ENCODE results near the gene EMC10. TPM values are rescaled to one million over a fixed set of nuclear protein-coding genes. Genes with fewer than 3 reads are reported as not detected.

EMC10 gene
- total and polyA plus RNA-seq, 2 of the 4 experiments (the other 2 are of a cell fraction) = 11.3 to 90.9 TPM

GRCh38 chr19:50490411-50490811 lies 14.1 kb downstream of the EMC10 start:
- Histone ChIP-seq H2AFZ (replicated peaks; ENCODE audit: low read length, poor library complexity) (no peak overlapping the region), H3K4me3 (ENCODE audit: insufficient read depth, low read depth, low read length) (no peak overlapping the region), H3K9ac (ENCODE audit: low read depth, low read length) (no peak overlapping the region), H2BK15ac (ENCODE audit: low read depth, low read length) (no peak overlapping the region), H3K4me1 (ENCODE audit: control insufficient read depth, insufficient read depth, low read length) (no peaks in the 10 kb centered on the region), H3K27ac (ENCODE audit: insufficient read depth, low read length) (no peak overlapping the region), H2BK120ac (ENCODE audit: low read depth, low read length) (no peak overlapping the region), H3K27me3 (ENCODE audit: control insufficient read depth, insufficient read depth, low read length) (peaks cover 45% of the 10 kb centered on the region), H3K36me3 (ENCODE audit: control insufficient read depth, insufficient read depth, low read length) (peaks cover 2% of the 10 kb centered on the region; the same call in 1 of the 2 replicates), H3K79me1 (ENCODE audit: low read depth in 1 of 2, low read length in 2 of 2) (no peaks in the 10 kb centered on the region), H3K9me3 (ENCODE audit: control insufficient read depth, insufficient read depth, low read length) (peaks cover 6% of the 10 kb centered on the region; the same call in 1 of the 2 replicates), H4K8ac (ENCODE audit: low read depth in 2 of 2, low read length in 2 of 2) (no peak overlapping the region), H3K14ac (replicated peaks; ENCODE audit: low read depth, low read length) (no peak overlapping the region), H4K20me1 (ENCODE audit: insufficient read depth, low read length) (no peaks in the 10 kb centered on the region), H4K91ac (ENCODE audit: insufficient read depth, low read depth, low read length) (no peak overlapping the region), H2BK20ac (ENCODE audit: low read depth, low read length) (no peak overlapping the region), H3K23ac (ENCODE audit: low read depth, low read length) (no peak overlapping the region), H3K9me1 (ENCODE audit: insufficient read depth, low read length) (no peaks in the 10 kb centered on the region), H2AK5ac (ENCODE audit: low read depth, low read length) (no peak overlapping the region), H3K4me2 (ENCODE audit: low read depth, low read length) (no peak overlapping the region), H4K5ac (ENCODE audit: low read depth, low read length) (no peak overlapping the region), H2AK9ac (replicated peaks; ENCODE audit: low read depth, low read length, poor library complexity) (no peak overlapping the region), H3K4ac (ENCODE audit: low read depth, low read length) (no peak overlapping the region), H3K18ac (ENCODE audit: low read depth, low read length) (no peak overlapping the region), H3K56ac (ENCODE audit: extremely low read depth, insufficient read depth, low read length) (no peak overlapping the region), H2BK5ac (ENCODE audit: low read depth, low read length, poor library complexity, severe bottlenecking) (no peak overlapping the region)
- no CpG with 5 or more reads among the region's 18 CpGs for WGBS, 2 experiments (ENCODE audit: extremely low coverage in 2 of 2, insufficient read length in 1 of 2)
- ChIA-PET POLR2A (ENCODE audit: unreplicated experiment) (no interaction called here), CTCF (no interaction called here)
- ATAC-seq (ENCODE audit: low read depth) = no peak
- dilution Hi-C loops (cut with HindIII; ENCODE audit: low sequenced_read_pairs, unreplicated experiment) (no loop called here), in situ Hi-C loops (cut with MboI; ENCODE audit: low sequenced_read_pairs) (no loop called here), intact Hi-C loops (cut with micrococcal nuclease) (no loop called here)
- DNase-seq = no peak
- TF ChIP-seq ELK1 (IDR thresholded peaks at IDR 0.05; ENCODE audit: borderline replicate concordance, low read depth, low read length) = no peak
- no peak for TF ChIP-seq CHD1 (IDR thresholded peaks at IDR 0.05; ENCODE audit: low read depth, low read length)
- BruUV-seq (replicated peaks) = no TSS peak

All from IMR-90 (cell line).